HEK293T (cell line): ENCODE measurements around the gene HOXA9.
A peak's percentile ranks its signal among the peaks of the same experiment; 100 is the strongest.

Experiments
- CTCF ChIA-PET: fragments of 350-600 bp; formaldehyde crosslinking; extraction: SDS; loops from one replicate; lab custom pipeline; 2021; ENCODE audit warnings: antibody characterized with exemption, inconsistent platforms; lab: Yijun Ruan, JAX
- POLR2A ChIA-PET: fragments of 350-600 bp; formaldehyde crosslinking; extraction: SDS; loops from one replicate; lab custom pipeline; 2020; ENCODE audit warnings: antibody characterized with exemption, inconsistent platforms; lab: Yijun Ruan, JAX
- DNase-seq: peaks from one replicate; pipeline ENCODE4 v3.0.0; 2012; ENCODE audit warnings: mixed read lengths; ENCODE audit errors: extremely low spot score
- ARNT ChIP-seq: fragments of 450-650 bp; IDR thresholded peaks from 2 replicates; pipeline ENCODE4 v1.6.1; 2017; ENCODE audit warnings: mild to moderate bottlenecking
- BHLHE40 ChIP-seq: fragments of 450-650 bp; IDR thresholded peaks from 2 replicates; pipeline ENCODE4 v1.6.1; 2016; ENCODE audit warnings: mild to moderate bottlenecking, moderate library complexity, borderline replicate concordance
- CTBP1 ChIP-seq: fragments of 450-650 bp; IDR thresholded peaks from 2 replicates; pipeline ENCODE4 v1.6.1; 2016; ENCODE audit warnings: borderline replicate concordance
- ELF4 ChIP-seq: fragments of 450-650 bp; IDR thresholded peaks from 2 replicates; pipeline ENCODE4 v1.6.1; 2017; ENCODE audit warnings: antibody characterized with exemption
- FOXA1 ChIP-seq: fragments of 450-650 bp; IDR thresholded peaks from 2 replicates; pipeline ENCODE4 v1.6.1; 2016; ENCODE audit warnings: mild to moderate bottlenecking
- FOXK2 ChIP-seq: fragments of 450-650 bp; IDR thresholded peaks from 2 replicates; pipeline ENCODE4 v1.6.1; 2016; ENCODE audit warnings: mild to moderate bottlenecking
- FOXM1 ChIP-seq: fragments of 450-650 bp; IDR thresholded peaks from 2 replicates; pipeline ENCODE4 v1.6.1; 2017; ENCODE audit warnings: mild to moderate bottlenecking, borderline replicate concordance
- HDGF ChIP-seq: fragments of 450-650 bp; IDR thresholded peaks from 2 replicates; pipeline ENCODE4 v1.6.1; 2017; ENCODE audit warnings: antibody characterized with exemption, borderline replicate concordance
- L3MBTL2 ChIP-seq: fragments of 450-650 bp; conservative IDR thresholded peaks from 2 replicates; pipeline ENCODE4 v1.6.1; 2016; ENCODE audit warnings: mild to moderate bottlenecking
- LEF1 ChIP-seq: fragments of 450-650 bp; IDR thresholded peaks from 2 replicates; pipeline ENCODE4 v1.6.1; 2017; ENCODE audit warnings: mild to moderate bottlenecking, borderline replicate concordance
- NFRKB ChIP-seq: fragments of 450-650 bp; IDR thresholded peaks from 2 replicates; pipeline ENCODE4 v1.6.1; 2016; ENCODE audit warnings: mild to moderate bottlenecking, moderate library complexity
- PKNOX1 ChIP-seq: fragments of 450-650 bp; IDR thresholded peaks from 2 replicates; pipeline ENCODE4 v1.6.1; 2016
- SP1 ChIP-seq: fragments of 450-650 bp; IDR thresholded peaks from 2 replicates; pipeline ENCODE4 v1.6.1; 2017
- SUZ12 ChIP-seq: fragments of 450-650 bp; IDR thresholded peaks from 2 replicates; pipeline ENCODE4 v1.6.1; 2016; ENCODE audit warnings: mild to moderate bottlenecking
- TARDBP ChIP-seq: fragments of 450-650 bp; IDR thresholded peaks from 2 replicates; pipeline ENCODE4 v1.6.1; 2016
- ZNF384 ChIP-seq: fragments of 450-650 bp; IDR thresholded peaks from 2 replicates; pipeline ENCODE4 v1.6.1; 2016

The HOXA9 gene

GRCh38 chr7:27211084-27211446, 45.7 kb upstream of the HOXA9 start:
- CTCF ChIA-PET: interaction anchor here (0.9 to 1.0 kb wide), 3 partner anchors 7 to 138 kb away, joined by 3 to 6 read pairs (median 3); no protein-coding TSS in a partner anchor
- POLR2A ChIA-PET: interaction anchor here (0.6 kb wide), 1 partner anchor 395 kb away, joined by 3 read pairs; no protein-coding TSS in a partner anchor
- no peak for DNase-seq
- TF ChIP-seq SUZ12: no peak
- no peak for TF ChIP-seq FOXK2
- no peak for TF ChIP-seq PKNOX1
- TF ChIP-seq ZNF384: no peak
- TF ChIP-seq BHLHE40: no peak
- TF ChIP-seq NFRKB: no peak
- no peak for TF ChIP-seq ELF4
- no peak for TF ChIP-seq L3MBTL2
- no peak for TF ChIP-seq LEF1
- TF ChIP-seq TARDBP: no peak
- no peak for TF ChIP-seq FOXA1
- no peak for TF ChIP-seq ARNT
- no peak for TF ChIP-seq CTBP1
- no peak for TF ChIP-seq SP1
- TF ChIP-seq HDGF: no peak
- no peak for TF ChIP-seq FOXM1

GRCh38 chr7:27210441-27211083, 45.2 kb upstream of the HOXA9 start:
- peak; percentile 73 for DNase-seq
- CTCF ChIA-PET: interaction anchor here (0.9 to 1.6 kb wide), 8 partner anchors 8 to 364 kb away, joined by 3 to 6 read pairs (median 3); partner anchors contain the start of gene HOXA13
- no peak for TF ChIP-seq FOXK2
- TF ChIP-seq FOXM1: no peak
- TF ChIP-seq FOXA1: no peak
- TF ChIP-seq SUZ12: no peak
- TF ChIP-seq TARDBP: no peak
- no peak for TF ChIP-seq NFRKB
- no peak for TF ChIP-seq HDGF
- no peak for TF ChIP-seq BHLHE40
- TF ChIP-seq SP1: no peak
- TF ChIP-seq L3MBTL2: no peak
- no peak for TF ChIP-seq CTBP1
- TF ChIP-seq LEF1: no peak
- no peak for TF ChIP-seq ZNF384
- no peak for TF ChIP-seq ELF4
- TF ChIP-seq ARNT: no peak
- no peak for TF ChIP-seq PKNOX1
- POLR2A ChIA-PET: interaction anchor here (1.1 kb wide), 1 partner anchor 26 kb away, joined by 3 read pairs; the partner anchor contains the start of gene HOXA11

- no peak for TF ChIP-seq FOXM1
- no peak for TF ChIP-seq NFRKB
- no peak for TF ChIP-seq LEF1
- no peak for TF ChIP-seq TARDBP
- TF ChIP-seq PKNOX1: no peak
- TF ChIP-seq ARNT: no peak
- TF ChIP-seq CTBP1: no peak
- no peak for TF ChIP-seq BHLHE40
- TF ChIP-seq SP1: no peak
- ChIA-PET POLR2A (interaction anchor here (1.1 kb wide), 1 partner anchor 25 kb away, joined by 3 read pairs; the partner anchor contains the start of gene HOXA11), CTCF (interaction anchor here (0.6 to 1.6 kb wide), 10 partner anchors 8 to 1065 kb away, joined by 3 to 6 read pairs (median 4); partner anchors contain the start of gene HOXA13)
- no peak for DNase-seq
Observed at GRCh38 chr7:27209933-27210440, 44.6 kb upstream of the HOXA9 start.

- DNase-seq: no peak
- TF ChIP-seq FOXM1 (no peak), PKNOX1 (no peak), HDGF (no peak), FOXA1 (no peak), ARNT (no peak), LEF1 (no peak), FOXK2 (no peak), L3MBTL2 (no peak), NFRKB (no peak), SUZ12 (no peak), CTBP1 (no peak), SP1 (no peak), BHLHE40 (no peak), ELF4 (no peak), TARDBP (no peak), ZNF384 (no peak)
- CTCF ChIA-PET: interaction anchor here (1.0 to 1.6 kb wide), 4 partner anchors 9 to 565 kb away, joined by 3 to 4 read pairs (median 4); partner anchors contain the start of gene HOXA13
- POLR2A ChIA-PET: interaction anchor here (1.2 kb wide), 1 partner anchor 9 kb away, joined by 4 read pairs; the partner anchor contains the start of gene HOXA13
Observed at GRCh38 chr7:27208998-27209397, 43.7 kb upstream of the HOXA9 start.
